SU-DHL-6 (cell line): ENCODE measurements around the gene TERB2.
"Not testable (repeated sequence)": the region's sequence is repeated elsewhere in the genome, so short reads cannot be mapped to it uniquely, and the experiment has no call there.

Source experiments
- H2AFZ ChIP-seq: fragments of 200-600 bp; sonication (generic); 2 replicates; pipeline ENCODE4 v1.6.1; 2014; ENCODE audit warnings: low read depth, mild to moderate bottlenecking, moderate library complexity, mixed read lengths, antibody characterized with exemption, low read length; ENCODE audit not compliant: severe bottlenecking
- H3F3A ChIP-seq: fragments of 200-600 bp; shearing (Covaris generic); 2 replicates; pipeline ENCODE4 v1.6.0; 2016; ENCODE audit warnings: antibody characterized with exemption, mild to moderate bottlenecking; ENCODE audit not compliant: insufficient read depth
- H3K27ac ChIP-seq: fragments of 200-600 bp; sonication (generic); 2 replicates; pipeline ENCODE4 v1.5.1; 2016; ENCODE audit warnings: low read depth, mild to moderate bottlenecking, low read length, moderate library complexity, mixed read lengths
- H3K27me3 ChIP-seq: fragments of 200-600 bp; sonication (generic), shearing (Covaris generic); 2 replicates; pipeline ENCODE4 v1.6.0; 2014; ENCODE audit warnings: mild to moderate bottlenecking, low read length
- H3K36me3 ChIP-seq: fragments of 200-600 bp; sonication (generic); 2 replicates; pipeline ENCODE4 v1.6.1; 2014; ENCODE audit warnings: mild to moderate bottlenecking, low read length, mixed read lengths
- H3K4me2 ChIP-seq: fragments of 300-600, 200-600 bp; shearing (Covaris generic), sonication (generic); 2 replicates; pipeline ENCODE4 v1.6.0; 2014; ENCODE audit warnings: low read length, low read depth, mild to moderate bottlenecking; ENCODE audit not compliant: poor library complexity, severe bottlenecking
- H3K4me3 ChIP-seq: fragments of 200-600 bp; sonication (generic); 2 replicates; pipeline ENCODE4 v1.5.1; 2014; ENCODE audit warnings: antibody characterized with exemption, low read length, mild to moderate bottlenecking, mixed read lengths; ENCODE audit not compliant: insufficient read depth, poor library complexity, severe bottlenecking
- H3K79me2 ChIP-seq: fragments of 200-600 bp; sonication (generic); 2 replicates; pipeline ENCODE4 v1.6.1; 2014; ENCODE audit warnings: mild to moderate bottlenecking, low read length, moderate library complexity; ENCODE audit not compliant: insufficient read depth
- H3K9ac ChIP-seq: fragments of 200-600 bp; sonication (generic); 2 replicates; pipeline ENCODE4 v1.7.0; 2014; ENCODE audit warnings: mild to moderate bottlenecking, low read length
- H3K9me2 ChIP-seq: fragments of 200-600 bp; sonication (generic); replicated peaks from 2 replicates; pipeline ENCODE4 v1.6.1; 2014; ENCODE audit warnings: low read length; ENCODE audit not compliant: insufficient read depth
- H3K9me3 ChIP-seq: fragments of 200-600 bp; sonication (generic); 2 replicates; pipeline ENCODE4 v1.6.1; 2014; ENCODE audit warnings: low read length, mixed read lengths; ENCODE audit not compliant: insufficient read depth
- H4K20me1 ChIP-seq: fragments of 200-600 bp; sonication (generic); 2 replicates; pipeline ENCODE4 v1.6.1; 2014; ENCODE audit warnings: low read depth, mild to moderate bottlenecking, antibody characterized with exemption, low read length, moderate library complexity, mixed read lengths
- CTCF ChIP-seq: fragments of 200-600 bp; sonication (generic); IDR thresholded peaks from one replicate; pipeline ENCODE4 v1.5.1; 2017; ENCODE audit warnings: antibody characterized with exemption, mild to moderate bottlenecking, low read length, moderate library complexity; ENCODE audit not compliant: insufficient read depth, poor library complexity, severe bottlenecking
- EZH2phosphoT487 ChIP-seq: fragments of 200-600 bp; sonication (generic), shearing (Covaris generic); conservative IDR thresholded peaks from 2 replicates; pipeline ENCODE4 v1.6.1; 2018; ENCODE audit warnings: mild to moderate bottlenecking, antibody characterized with exemption, low read length, moderate library complexity, mixed read lengths

The TERB2 gene

GRCh38 chr15:44918136-44918535 lies 38.4 kb upstream of the TERB2 start:
- H3K36me3 ChIP-seq = no peaks in the 10 kb centered on the region

GRCh38 chr15:44928658-44929057 lies 27.8 kb upstream of the TERB2 start:
- H3K4me3 ChIP-seq, H3K4me2 ChIP-seq, H3K36me3 ChIP-seq, H3K79me2 ChIP-seq, H2AFZ ChIP-seq, H3K9me2 ChIP-seq, H3K27me3 ChIP-seq, H3K9ac ChIP-seq, H4K20me1 ChIP-seq, H3F3A ChIP-seq, H3K27ac ChIP-seq, H3K9me3 ChIP-seq: not testable (repeated sequence)

More at GRCh38 chr15:44918136-44918535, 38.4 kb upstream of the TERB2 start:
- H3K4me2 ChIP-seq = no peak overlapping the region
- H3F3A ChIP-seq = no peaks in the 10 kb centered on the region
- no peaks in the 10 kb centered on the region for H3K9me2 ChIP-seq
- no peak overlapping the region for H2AFZ ChIP-seq
- no peaks in the 10 kb centered on the region for H3K9me3 ChIP-seq
- no peak overlapping the region for H3K9ac ChIP-seq
- no peaks in the 10 kb centered on the region for H4K20me1 ChIP-seq
- no peaks in the 10 kb centered on the region for H3K79me2 ChIP-seq
- H3K27ac ChIP-seq = no peak overlapping the region
- H3K27me3 ChIP-seq = no peaks in the 10 kb centered on the region
- TF ChIP-seq CTCF (no peak), EZH2phosphoT487 (no peak)
- no peak overlapping the region for H3K4me3 ChIP-seq

- H3K9me2 ChIP-seq, H2AFZ ChIP-seq, H3K27me3 ChIP-seq, H3K36me3 ChIP-seq, H3K4me3 ChIP-seq, H3K9me3 ChIP-seq, H3K27ac ChIP-seq, H3K9ac ChIP-seq, H3K79me2 ChIP-seq, H3K4me2 ChIP-seq, H4K20me1 ChIP-seq, H3F3A ChIP-seq: not testable (repeated sequence)
Measured at GRCh38 chr15:44930283-44930682, 26.2 kb upstream of the TERB2 start.

- H3K36me3 ChIP-seq, H3F3A ChIP-seq, H3K4me3 ChIP-seq, H3K27me3 ChIP-seq, H3K9me3 ChIP-seq, H3K27ac ChIP-seq, H3K79me2 ChIP-seq, H2AFZ ChIP-seq, H3K9ac ChIP-seq, H3K4me2 ChIP-seq, H4K20me1 ChIP-seq, H3K9me2 ChIP-seq: not testable (repeated sequence)
Measured at GRCh38 chr15:44958302-44958701, 1.8 kb downstream of the TERB2 start.

GRCh38 chr15:44968475-44968874 lies 12.0 kb downstream of the TERB2 start:
- H3K79me2 ChIP-seq = no peaks in the 10 kb centered on the region
- H3K36me3 ChIP-seq = no peaks in the 10 kb centered on the region
- TF ChIP-seq CTCF = no peak
- no peak for TF ChIP-seq EZH2phosphoT487
- no peaks in the 10 kb centered on the region for H3K9me3 ChIP-seq
- no peak overlapping the region for H2AFZ ChIP-seq
- no peaks in the 10 kb centered on the region for H3K9me2 ChIP-seq
- H3K27ac ChIP-seq = no peak overlapping the region
- H3K27me3 ChIP-seq = no peaks in the 10 kb centered on the region
- H3K9ac ChIP-seq = no peak overlapping the region
- H3K4me2 ChIP-seq = no peak overlapping the region
- no peaks in the 10 kb centered on the region for H3F3A ChIP-seq
- H3K4me3 ChIP-seq = no peak overlapping the region
- H4K20me1 ChIP-seq = no peaks in the 10 kb centered on the region
